RWPE1 (cell line): ENCODE measurements around the gene HARBI1.

Experiments
- CTCF ChIA-PET: fragments of 350-600 bp; sonication (Branson Sonifier 250); formaldehyde crosslinking; extraction: SDS; loops from one replicate; lab custom pipeline; 2021; lab: Yijun Ruan, JAX
- POLR2A ChIA-PET: fragments of 400-600 bp; formaldehyde crosslinking; extraction: SDS; loops from one replicate; lab custom pipeline; 2020; ENCODE audit warnings: antibody characterized with exemption; ENCODE audit not compliant: low non-redundant PET; lab: Yijun Ruan, JAX
- DNase-seq: peaks from one replicate; pipeline ENCODE4 v3.0.0; 2012; ENCODE audit warnings: low spot score
- H3K27ac ChIP-seq: fragments of 450-650 bp; 2 replicates; pipeline ENCODE4 v1.5.1; 2017
- CTCF ChIP-seq: fragments of 450-650 bp; conservative IDR thresholded peaks from 2 replicates; pipeline ENCODE4 v1.5.1; 2017; ENCODE audit warnings: low read depth, mild to moderate bottlenecking

HARBI1 gene

GRCh38 chr11:46661836-46662235 is 44.8 kb upstream of the HARBI1 start:
- no peak for DNase-seq
- ChIA-PET POLR2A (no interaction called here), CTCF (no interaction called here)
- no peak overlapping the region for H3K27ac ChIP-seq
- no peak for TF ChIP-seq CTCF

GRCh38 chr11:46659908-46660307 is 42.9 kb upstream of the HARBI1 start:
- ChIA-PET CTCF (no interaction called here), POLR2A (no interaction called here)
- no peak overlapping the region for H3K27ac ChIP-seq

GRCh38 chr11:46658259-46658658 is 41.2 kb upstream of the HARBI1 start:
- H3K27ac ChIP-seq: no peak overlapping the region
- POLR2A ChIA-PET: no interaction called here
- TF ChIP-seq CTCF: no peak
- CTCF ChIA-PET: interaction anchor here (0.7 kb wide), 1 partner anchor 64 kb away, joined by 3 read pairs; no protein-coding TSS in a partner anchor
- no peak for DNase-seq

More at GRCh38 chr11:46659908-46660307, 42.9 kb upstream of the HARBI1 start:
- DNase-seq: no peak
- no peak for TF ChIP-seq CTCF

- H3K27ac ChIP-seq: no peak overlapping the region
- DNase-seq: no peak
- POLR2A ChIA-PET: no interaction called here
- CTCF ChIA-PET: interaction anchor here (0.6 kb wide), 1 partner anchor 419 kb away, joined by 4 read pairs; no protein-coding TSS in a partner anchor
- TF ChIP-seq CTCF: no peak
Observed at GRCh38 chr11:46657186-46657585, 40.2 kb upstream of the HARBI1 start.

- ChIA-PET POLR2A (interaction anchor here (0.6 kb wide), 1 partner anchor 13 kb away, joined by 3 read pairs; no protein-coding TSS in a partner anchor), CTCF (no interaction called here)
- no peak for DNase-seq
- H3K27ac ChIP-seq: 0 out of 2 replicates have a peak overlapping the region, but pooled peaks have one; percentile 15
- TF ChIP-seq CTCF: no peak
Observed at GRCh38 chr11:46655631-46656030, 38.6 kb upstream of the HARBI1 start.

GRCh38 chr11:46649180-46649738 is 32.2 kb upstream of the HARBI1 start:
- peak; percentile 79 for DNase-seq
- ChIA-PET POLR2A (no interaction called here), CTCF (no interaction called here)
- no peak for TF ChIP-seq CTCF
- no peak overlapping the region for H3K27ac ChIP-seq
